ENCODE data around the gene KCNC3. TPM values are rescaled to one million over a fixed set of nuclear protein-coding genes. Genes with fewer than 3 reads are reported as not detected.

KCNC3 gene
- total RNA-seq, 1 experiment from 2014 or later = 17.3 TPM

- H3K4me1 Mint-ChIP-seq = peaks cover 11 to 19% of the 10 kb centered on the region in 2 experiments
Measured at GRCh38 chr19:50361290-50362029, 32.3 kb upstream of the KCNC3 start.

More at GRCh38 chr19:50361290-50362029, 32.3 kb upstream of the KCNC3 start:
- Histone ChIP-seq H3K27ac (ENCODE audit: insufficient read length, low read depth, low read length) (no peak overlapping the region), H2AFZ (ENCODE audit: low read length) (no peak overlapping the region), H3K4me1 (ENCODE audit: insufficient read depth, low read length) (peaks cover 2% of the 10 kb centered on the region; the same call in 1 of the 2 replicates), H3K18ac (ENCODE audit: insufficient read length, low read depth, low read length) (no peak overlapping the region), H3K14ac (ENCODE audit: insufficient read depth, low read length) (no peak overlapping the region), H3K23ac (ENCODE audit: insufficient read length, low read depth, low read length) (no peak overlapping the region), H2BK5ac (ENCODE audit: insufficient read length, low read length) (no peak overlapping the region), H2BK120ac (ENCODE audit: low read depth, low read length, poor library complexity, severe bottlenecking) (no peak overlapping the region), H3K9ac (ENCODE audit: extremely low read depth, insufficient read length, low read length) (no peak overlapping the region), H3K79me1 (ENCODE audit: insufficient read depth, low read depth, low read length, poor library complexity, severe bottlenecking) (no peaks in the 10 kb centered on the region), H3K56ac (ENCODE audit: insufficient read length, low read depth, low read length) (no peak overlapping the region), H3K4me2 (ENCODE audit: insufficient read depth, insufficient read length, low read length) (no peak overlapping the region), H3K4ac (ENCODE audit: low read depth, low read length) (no peak overlapping the region), H2BK15ac (ENCODE audit: low read depth, low read length) (no peak overlapping the region), H4K91ac (ENCODE audit: insufficient read length, low read depth, low read length) (no peak overlapping the region), H2BK20ac (ENCODE audit: low read depth, low read length, poor library complexity, severe bottlenecking) (no peak overlapping the region), H3K79me2 (ENCODE audit: insufficient read depth, low read length) (no peaks in the 10 kb centered on the region), H3T11ph (ENCODE audit: low read length) (no peak overlapping the region), H4K8ac (replicated peaks; ENCODE audit: insufficient read length, low read depth, low read length) (no peak overlapping the region), H4K5ac (ENCODE audit: insufficient read length, low read depth, low read length) (no peak overlapping the region), H3K27me3 (ENCODE audit: insufficient read depth, low read length) (no peaks in the 10 kb centered on the region), H4K20me1 (ENCODE audit: control insufficient read depth, insufficient read depth, insufficient read length) (no peaks in the 10 kb centered on the region), H2BK12ac (ENCODE audit: insufficient read length, low read depth, low read length) (no peak overlapping the region), H3K23me2 (ENCODE audit: insufficient read length, low read depth, low read length, poor library complexity, severe bottlenecking) (no peaks in the 10 kb centered on the region), H2AK5ac (ENCODE audit: insufficient read length, low read length) (no peak overlapping the region), H3K9me3 (ENCODE audit: control insufficient read depth, low read depth, low read length) (no peaks in the 10 kb centered on the region)
- TF ChIP-seq CTCF (conservative IDR thresholded peaks at IDR 0.05) = no peak
- H3K27me3 Mint-ChIP-seq (ENCODE audit: low read depth) = peaks cover 12% of the 10 kb centered on the region
- H3K36me3 Mint-ChIP-seq (ENCODE audit: insufficient read depth in 1 of 3, low read depth in 3 of 3) = peaks cover 0 to 8% (median 6%) of the 10 kb centered on the region in 3 experiments; a peak in 4 of 7 replicates
- no peak overlapping the region for H3K4me3 Mint-ChIP-seq
- no peak for DNase-seq
- whole genome bisulfite sequencing (ENCODE audit: extremely low coverage, insufficient read length, low lambda C conversion rate) = no CpG with 5 or more reads among the region's 7 CpGs
- no peak overlapping the region for H3K27ac Mint-ChIP-seq
- H3K9me3 Mint-ChIP-seq = no peaks in the 10 kb centered on the region; a peak in 2 of 5 replicates
